Neutrophil (primary cell): ENCODE measurements around the gene ARHGEF25.

ENCODE experiments used
- H3K27ac ChIP-seq: fragments of 200-600 bp; sonication (generic); 2 replicates; pipeline ENCODE4 v1.5.1; 2016; ENCODE audit warnings: mild to moderate bottlenecking, moderate library complexity
- H3K27me3 ChIP-seq: fragments of 200-600 bp; sonication (generic); 2 replicates; pipeline ENCODE4 v1.6.0; 2016; ENCODE audit warnings: mild to moderate bottlenecking
- H3K36me3 ChIP-seq: fragments of 200-600 bp; sonication (generic); 2 replicates; pipeline ENCODE4 v1.5.1; 2017
- H3K4me1 ChIP-seq, 2 experiments: fragments of 200-600 bp in 1 of 2; sonication (generic) in 1 of 2; 1 replicate in 1 of 2; 2 replicates in 1 of 2; pipeline versions ENCODE4 v1.5.1 to v1.6.1; 2013 to 2016; ENCODE audit warnings: low read depth in 1 of 2, low read length in 1 of 2, mild to moderate bottlenecking in 1 of 2, moderate library complexity in 1 of 2; ENCODE audit not compliant: control insufficient read depth in 1 of 2, insufficient read depth in 1 of 2
- H3K4me3 ChIP-seq, 2 experiments: fragments of 200-600 bp in 1 of 2; sonication (generic) in 1 of 2; 1 replicate in 1 of 2; 2 replicates in 1 of 2; pipeline ENCODE4 v1.5.1; 2013 to 2016; ENCODE audit warnings: low read depth in 1 of 2, low read length in 1 of 2, mild to moderate bottlenecking in 1 of 2, moderate library complexity in 1 of 2
- H3K9me3 ChIP-seq: fragments of 200-600 bp; sonication (generic); 2 replicates; pipeline ENCODE4 v1.5.1; 2016
- CTCF ChIP-seq: fragments of 200-600 bp; sonication (generic); IDR thresholded peaks from 2 replicates; pipeline ENCODE4 v1.5.1; 2016; ENCODE audit warnings: antibody characterized with exemption

ARHGEF25 gene

GRCh38 chr12:57606821-57607220 lies 4.4 kb upstream of the ARHGEF25 start:
- H3K27me3 ChIP-seq, result peaks cover 85% of the 10 kb centered on the region
- peaks cover 12% of the 10 kb centered on the region for H3K36me3 ChIP-seq
- H3K4me1 ChIP-seq, result peaks cover 0 to 20% of the 10 kb centered on the region in 2 experiments
- no peak overlapping the region for H3K4me3 ChIP-seq
- TF ChIP-seq CTCF, result no peak
- H3K9me3 ChIP-seq, result no peaks in the 10 kb centered on the region
- H3K27ac ChIP-seq, result no peak overlapping the region

- Histone ChIP-seq H3K9me3 (no peaks in the 10 kb centered on the region), H3K27me3 (peaks cover 98% of the 10 kb centered on the region), H3K4me1 (peaks cover 0 to 20% of the 10 kb centered on the region in 2 experiments), H3K4me3 (no peak overlapping the region), H3K36me3 (no peaks in the 10 kb centered on the region), H3K27ac (no peak overlapping the region)
- no peak for TF ChIP-seq CTCF
These were observed 3.1 kb upstream of the ARHGEF25 start for GRCh38 chr12:57607958-57608663.

GRCh38 chr12:57609101-57609780 lies 2.0 kb upstream of the ARHGEF25 start:
- Histone ChIP-seq H3K9me3 (no peaks in the 10 kb centered on the region), H3K4me3 (no peak overlapping the region), H3K4me1 (peaks cover 0 to 20% of the 10 kb centered on the region in 2 experiments), H3K27me3 (peaks cover 100% of the 10 kb centered on the region), H3K36me3 (no peaks in the 10 kb centered on the region), H3K27ac (no peak overlapping the region)
- no peak for TF ChIP-seq CTCF

GRCh38 chr12:57609781-57610553 lies 1.3 kb upstream of the ARHGEF25 start:
- no peak for TF ChIP-seq CTCF
- no peak overlapping the region for H3K4me3 ChIP-seq
- H3K36me3 ChIP-seq, result no peaks in the 10 kb centered on the region
- no peaks in the 10 kb centered on the region for H3K9me3 ChIP-seq
- peaks cover 0 to 13% of the 10 kb centered on the region in 2 experiments for H3K4me1 ChIP-seq
- no peak overlapping the region for H3K27ac ChIP-seq
- H3K27me3 ChIP-seq, result peaks cover 100% of the 10 kb centered on the region

GRCh38 chr12:57610554-57611107 lies 604 bp upstream of the ARHGEF25 start:
- Histone ChIP-seq H3K36me3 (no peaks in the 10 kb centered on the region), H3K27me3 (peaks cover 100% of the 10 kb centered on the region), H3K27ac (no peak overlapping the region), H3K4me1 (peaks cover 0 to 12% of the 10 kb centered on the region in 2 experiments), H3K9me3 (no peaks in the 10 kb centered on the region), H3K4me3 (no peak overlapping the region)
- no peak for TF ChIP-seq CTCF
